ENCODE data around the gene RAPGEF1.

The RAPGEF1 gene

DNA sequence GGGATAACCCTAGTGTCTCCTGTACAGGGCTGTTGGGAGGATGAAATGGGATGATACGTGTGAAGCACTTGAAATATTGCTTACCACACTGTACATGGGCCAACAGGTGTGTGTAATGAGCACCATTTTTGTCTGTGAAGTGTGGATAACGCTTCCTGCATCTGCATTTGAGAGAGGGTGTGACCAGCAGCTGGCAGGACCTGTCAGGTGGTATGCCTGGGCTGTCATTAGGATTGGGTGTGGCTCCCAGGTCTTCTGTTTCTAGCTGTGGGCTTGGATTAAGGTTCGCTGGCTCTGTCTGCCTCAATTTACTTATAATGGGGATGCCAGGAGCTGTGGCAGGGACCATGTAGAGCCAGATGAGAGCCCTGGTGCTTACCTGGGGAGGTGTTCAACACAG is 120.2 kb downstream of the RAPGEF1 start:
- no peak for DNase-seq

DNA sequence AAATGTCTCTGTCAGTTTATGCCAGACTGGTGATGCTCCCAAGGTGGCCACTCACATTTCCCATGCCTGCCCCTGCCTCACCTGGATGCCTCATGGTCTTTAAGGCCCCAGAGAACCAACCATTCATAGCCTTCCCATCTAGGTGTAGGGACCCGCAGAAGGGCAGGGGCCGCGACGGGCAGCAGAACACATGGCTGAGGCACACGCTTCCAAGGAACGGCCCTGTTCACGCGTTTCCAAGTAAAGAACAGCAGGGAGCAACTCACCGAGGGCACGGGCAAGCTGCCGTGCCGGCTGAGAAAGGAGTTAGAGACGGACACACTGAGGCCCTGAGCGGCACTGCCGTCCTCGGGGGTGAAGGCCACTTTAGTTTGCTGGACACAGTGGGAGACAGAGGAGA is 121.1 kb downstream of the RAPGEF1 start:
- DNase-seq: no peak

DNA sequence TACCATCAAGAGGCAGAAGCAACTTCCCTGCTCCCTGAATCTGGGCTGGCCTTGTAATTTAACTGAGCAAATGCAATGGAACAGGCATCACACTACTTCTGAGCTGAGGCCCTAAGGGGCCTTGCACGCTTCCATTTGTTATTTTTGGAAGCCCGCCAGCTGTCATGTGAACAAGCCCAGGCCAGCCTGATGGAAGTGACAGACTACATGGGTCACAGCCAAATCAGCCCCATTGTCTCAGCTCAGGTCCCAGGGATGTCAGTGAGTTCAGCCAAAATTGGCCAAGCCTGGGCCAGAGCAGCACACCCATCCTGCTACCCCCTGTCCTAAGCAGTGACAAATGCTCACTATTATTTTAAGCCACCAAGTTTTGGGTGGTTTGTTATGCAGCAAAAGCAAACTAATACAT is 121.8 kb downstream of the RAPGEF1 start:
- no peak for DNase-seq

DNA sequence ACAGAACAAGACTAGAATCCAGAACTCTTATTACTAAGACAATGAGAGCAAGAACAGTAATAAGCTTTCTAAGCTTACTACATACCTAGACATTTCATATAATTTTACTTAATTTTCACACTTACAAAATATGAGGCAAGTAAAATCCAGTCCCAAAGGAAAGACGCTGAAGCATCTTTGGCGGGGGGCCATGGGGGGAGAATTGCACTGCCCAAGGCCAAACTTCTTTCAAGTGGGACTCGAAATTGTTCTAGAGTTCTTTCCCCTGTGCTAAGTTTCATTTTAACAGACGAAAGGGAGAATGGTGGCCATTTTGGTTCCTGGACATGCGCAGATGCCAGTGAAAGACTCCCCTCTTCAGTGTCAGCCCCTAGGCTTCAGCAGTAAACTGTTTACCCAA is 122.3 kb downstream of the RAPGEF1 start:
- DNase-seq: no peak

DNA sequence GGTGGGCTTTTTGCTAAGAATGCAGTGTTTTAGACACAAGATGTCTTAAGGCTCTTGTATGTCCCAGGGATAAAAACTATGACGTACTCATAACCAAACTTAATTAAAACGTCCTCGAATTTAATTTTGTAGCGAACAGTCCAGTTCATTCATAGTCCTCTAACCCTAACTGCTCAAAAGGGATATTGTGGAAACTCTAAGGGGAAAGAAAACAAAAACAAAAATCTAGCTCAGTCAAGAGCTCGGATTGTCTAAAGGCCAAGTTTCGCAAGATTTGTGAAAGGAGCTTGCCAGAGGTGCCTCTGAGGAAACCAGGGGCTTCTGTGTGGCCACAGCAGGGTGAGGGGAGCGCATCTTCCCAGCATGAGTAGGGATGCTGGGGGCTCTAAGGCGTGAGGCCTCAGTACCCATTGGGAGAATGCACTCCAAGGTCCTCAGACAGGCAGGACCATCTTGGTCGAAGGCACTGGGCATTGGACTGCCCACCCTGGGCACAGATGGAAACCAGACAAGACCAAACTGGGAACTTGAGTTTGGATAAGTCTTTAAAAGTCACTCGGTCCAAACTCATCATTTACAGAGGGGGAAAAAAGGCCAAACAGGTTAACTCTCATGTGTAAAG is 122.8 kb downstream of the RAPGEF1 start:
- no peak for DNase-seq

DNA sequence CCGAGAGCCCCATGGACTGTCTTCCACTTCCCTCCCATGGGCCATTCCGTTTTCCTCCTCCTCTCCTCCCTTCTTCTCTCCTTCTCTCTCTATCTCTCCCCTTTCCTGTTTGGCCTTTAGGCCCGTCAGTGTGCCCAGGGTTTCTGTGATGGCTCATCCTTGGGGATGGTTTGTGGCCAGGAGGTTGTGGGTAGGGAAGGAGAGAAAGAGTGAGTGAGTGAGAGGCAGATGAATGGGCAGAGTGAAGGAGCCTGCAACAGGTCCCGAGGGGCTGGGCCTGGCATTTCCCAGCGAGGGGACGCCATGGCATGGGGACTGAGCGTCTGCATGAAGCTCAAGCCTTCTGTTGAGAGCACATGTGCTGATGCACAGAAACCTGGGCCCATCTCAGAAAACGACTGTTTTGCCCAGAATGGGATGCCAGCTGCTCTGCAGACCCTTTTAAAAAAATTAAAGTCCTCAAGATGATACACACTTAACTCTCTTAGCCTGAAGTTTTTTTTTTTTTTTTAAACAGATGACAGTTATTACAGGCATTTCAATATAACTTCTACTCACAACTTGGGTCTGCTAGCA is 125.4 kb downstream of the RAPGEF1 start:
- no peak for DNase-seq

DNA sequence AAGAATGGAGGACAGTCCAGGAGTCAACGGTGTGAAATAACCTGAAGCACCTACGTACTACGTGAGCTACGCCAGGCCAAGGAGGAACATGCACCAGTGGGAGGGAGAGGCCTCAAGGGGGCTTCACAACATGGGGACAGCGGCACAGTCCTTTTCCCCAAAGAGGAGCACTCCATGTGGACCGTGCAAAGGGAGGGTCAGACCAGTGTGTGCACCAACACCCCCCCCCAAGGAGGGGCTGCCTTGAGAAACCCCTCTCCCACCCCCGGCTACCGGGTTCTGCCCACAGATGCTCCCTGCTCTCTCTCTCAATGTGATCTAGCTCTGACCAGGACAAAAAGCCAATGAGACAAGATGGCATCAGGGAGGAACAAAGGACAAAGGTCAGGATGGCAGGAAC is 126.0 kb downstream of the RAPGEF1 start:
- DNase-seq: no peak

DNA sequence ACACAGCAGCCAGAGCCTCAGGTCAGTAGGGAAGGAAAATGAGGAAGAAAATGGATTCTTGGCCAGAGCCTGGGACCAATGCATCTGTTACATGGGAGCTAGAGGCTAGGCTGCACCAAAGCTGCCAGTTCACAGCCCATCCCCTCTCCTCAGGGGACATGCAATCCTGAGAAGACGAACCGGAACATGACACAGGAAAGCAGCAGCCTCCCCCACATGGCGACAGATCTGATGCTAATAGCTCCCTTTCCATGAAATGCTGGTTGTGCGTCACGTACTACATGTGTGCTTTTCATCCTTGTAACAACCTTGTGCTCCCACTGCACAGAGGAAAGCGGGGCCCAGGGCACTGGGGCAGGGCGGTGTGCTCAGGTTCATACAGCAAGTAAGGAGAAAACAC is 127.0 kb downstream of the RAPGEF1 start:
- no peak for DNase-seq

DNA sequence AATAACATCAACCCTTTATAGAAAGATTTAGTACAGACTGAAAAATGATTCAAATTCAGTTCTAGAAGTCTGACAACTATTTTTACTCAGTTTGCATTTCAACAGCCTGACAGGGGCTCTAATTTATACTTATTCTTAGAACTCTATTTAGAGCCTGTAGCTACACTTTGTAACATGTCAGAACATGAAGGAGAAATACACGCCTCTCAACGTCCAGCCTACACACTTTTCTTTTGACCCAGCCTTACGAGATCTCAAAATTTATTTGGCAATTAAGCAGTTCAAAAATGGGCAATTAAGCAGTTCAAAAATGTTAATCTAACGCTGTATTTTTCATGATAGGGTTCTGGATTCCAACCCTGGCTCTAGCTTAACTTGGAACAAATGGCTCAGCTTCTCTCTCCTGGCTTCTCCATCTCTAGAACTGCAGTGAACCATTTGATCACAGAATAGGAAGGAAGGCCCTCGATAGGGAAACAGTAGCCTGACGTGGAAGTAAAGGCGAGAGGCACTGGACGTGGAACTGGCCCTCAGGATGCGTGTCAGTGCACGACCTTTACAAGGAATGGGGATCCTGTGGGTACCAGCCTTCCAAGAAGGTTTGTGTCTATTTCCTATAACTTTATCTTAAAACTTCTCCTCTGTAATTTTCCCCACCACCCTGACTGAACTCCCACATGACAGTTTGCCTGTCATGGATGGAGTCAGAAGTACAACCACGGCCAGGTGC is 128.1 kb downstream of the RAPGEF1 start:
- no peak for DNase-seq

DNA sequence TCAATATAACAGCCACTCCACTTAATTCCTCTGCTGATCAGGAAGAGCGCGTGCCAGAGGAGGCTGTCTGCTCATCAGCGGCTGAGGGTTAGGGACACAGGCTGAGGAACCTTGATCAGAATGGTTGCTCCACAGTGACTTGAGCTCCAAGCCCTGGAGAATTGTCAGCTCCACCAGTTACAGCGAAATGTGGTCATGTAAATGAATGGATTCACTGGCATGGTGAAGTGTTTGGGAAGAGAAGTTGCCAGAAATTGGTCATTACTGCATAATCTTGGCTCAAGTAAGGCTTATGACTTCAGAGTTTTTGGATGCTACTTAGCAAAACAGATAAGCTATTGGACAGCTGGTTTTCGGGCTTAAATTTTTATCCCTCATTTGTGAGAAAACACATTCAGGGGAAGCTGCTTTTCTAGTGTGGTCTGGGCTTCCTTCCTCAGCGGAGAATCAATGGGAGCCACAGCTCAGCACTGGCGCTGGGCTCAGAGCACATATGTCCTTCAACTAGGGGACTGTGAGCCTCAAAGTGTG is 129.6 kb downstream of the RAPGEF1 start:
- no peak for DNase-seq

DNA sequence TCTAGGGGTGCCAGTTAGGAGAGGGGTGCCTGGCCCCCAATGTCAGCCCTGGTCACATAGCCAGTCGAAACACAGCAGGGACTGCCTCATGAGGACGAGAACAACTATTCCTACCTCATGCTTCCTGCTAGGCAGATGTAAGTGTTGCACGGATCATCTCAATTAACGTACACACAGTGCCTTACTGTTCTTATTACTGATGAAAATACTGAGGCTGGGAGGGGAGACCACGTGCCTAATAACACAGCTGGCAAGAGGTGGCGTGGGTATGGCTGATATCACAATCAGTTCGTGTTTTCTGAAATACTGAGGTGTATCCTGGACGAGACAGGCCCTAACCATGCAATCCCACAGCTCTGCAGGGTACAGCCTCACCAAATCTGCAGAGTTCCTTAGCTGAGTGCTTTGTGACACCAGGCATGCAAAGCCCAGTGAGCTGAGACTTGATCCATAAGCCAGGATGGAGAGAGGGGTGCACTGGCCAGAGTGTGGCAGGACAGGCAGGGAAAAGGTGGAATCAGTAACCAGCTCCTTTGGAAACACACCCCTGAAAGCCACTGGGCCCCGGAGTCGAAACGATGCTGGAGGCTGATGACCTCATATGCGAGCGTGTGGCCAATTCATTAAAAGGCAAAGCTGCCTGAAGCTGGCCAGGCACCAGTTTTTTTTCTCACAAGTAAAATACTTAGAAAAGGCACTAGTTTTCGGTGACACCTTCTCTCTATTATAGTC is 130.6 kb downstream of the RAPGEF1 start:
- DNase-seq: peak; percentile 79

DNA sequence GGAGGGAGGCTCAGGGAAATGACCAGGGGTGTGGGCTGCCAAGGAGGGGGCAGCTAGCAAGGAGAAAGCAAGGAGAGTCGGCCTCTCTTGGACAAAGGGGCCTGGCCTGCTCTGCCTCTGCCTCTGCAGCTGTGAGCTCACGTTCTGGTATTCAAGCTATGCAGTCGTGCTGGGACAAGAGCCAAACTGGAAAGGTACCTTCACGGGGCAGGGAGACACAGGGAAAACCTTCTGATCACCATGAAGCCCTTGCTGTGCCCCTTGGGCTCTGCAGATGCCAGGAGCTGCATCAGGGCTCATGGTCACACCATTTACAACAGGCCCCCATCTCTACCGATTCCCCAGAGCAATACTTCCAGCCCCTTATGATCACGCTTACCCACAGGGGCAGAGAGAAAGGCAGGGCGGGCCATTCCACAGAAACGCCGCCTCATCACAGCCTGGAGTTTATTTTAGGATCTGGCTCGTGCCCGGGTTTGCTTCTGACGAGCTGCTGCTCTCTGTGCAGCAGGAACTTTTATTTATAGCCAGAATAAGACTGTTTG is 131.3 kb downstream of the RAPGEF1 start:
- DNase-seq: peak; percentile 85

DNA sequence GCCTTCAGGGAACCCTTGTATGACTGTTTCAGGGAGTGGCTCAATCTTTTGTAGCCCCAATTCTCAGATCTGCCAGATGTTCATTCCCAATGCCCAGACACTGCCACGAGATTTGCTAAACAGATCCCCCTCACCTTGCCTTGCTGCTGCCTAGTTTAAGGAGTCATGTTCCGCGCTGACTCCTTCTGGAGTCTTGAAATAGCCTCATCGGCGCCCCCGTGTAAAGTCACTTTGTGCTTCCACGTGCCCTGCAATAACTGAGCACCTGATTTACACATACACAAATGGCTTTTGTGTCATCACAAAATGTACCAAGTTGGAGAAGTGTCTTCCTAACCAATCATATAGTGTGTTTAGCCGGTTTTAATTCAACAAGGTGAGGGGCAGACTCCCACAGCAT is 132.3 kb downstream of the RAPGEF1 start:
- no peak for DNase-seq

DNA sequence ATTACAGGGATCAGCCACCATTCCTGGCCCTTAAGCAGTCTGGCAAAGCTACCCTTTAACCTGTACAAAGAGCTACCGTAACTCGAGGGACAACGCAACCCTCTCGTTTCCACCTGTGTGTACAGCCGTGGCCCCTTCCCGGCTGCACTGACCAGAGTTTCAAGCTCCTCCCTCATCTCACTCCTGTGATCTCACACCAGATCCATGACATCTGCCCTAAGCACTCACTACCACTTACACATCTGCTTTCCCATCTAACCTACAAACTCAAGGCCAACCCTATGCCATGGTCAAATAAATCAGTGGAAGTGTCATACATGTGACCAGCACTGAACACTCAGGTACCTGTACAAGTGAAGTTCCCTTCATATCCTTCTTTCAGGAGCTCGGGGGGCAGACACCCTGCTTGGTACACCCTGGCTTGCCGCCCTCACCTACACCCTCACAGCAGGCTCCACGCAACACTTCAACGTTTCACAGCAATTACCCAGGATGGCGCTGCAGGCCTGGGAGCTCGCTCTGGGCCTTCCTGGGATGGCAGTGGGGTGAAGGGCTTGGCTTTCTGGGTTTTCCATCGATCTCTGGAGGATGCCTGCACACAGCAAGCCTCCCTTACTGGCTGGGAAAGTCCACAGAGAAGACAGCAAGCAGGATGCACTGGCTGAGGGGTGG is 132.8 kb downstream of the RAPGEF1 start:
- no peak for DNase-seq

DNA sequence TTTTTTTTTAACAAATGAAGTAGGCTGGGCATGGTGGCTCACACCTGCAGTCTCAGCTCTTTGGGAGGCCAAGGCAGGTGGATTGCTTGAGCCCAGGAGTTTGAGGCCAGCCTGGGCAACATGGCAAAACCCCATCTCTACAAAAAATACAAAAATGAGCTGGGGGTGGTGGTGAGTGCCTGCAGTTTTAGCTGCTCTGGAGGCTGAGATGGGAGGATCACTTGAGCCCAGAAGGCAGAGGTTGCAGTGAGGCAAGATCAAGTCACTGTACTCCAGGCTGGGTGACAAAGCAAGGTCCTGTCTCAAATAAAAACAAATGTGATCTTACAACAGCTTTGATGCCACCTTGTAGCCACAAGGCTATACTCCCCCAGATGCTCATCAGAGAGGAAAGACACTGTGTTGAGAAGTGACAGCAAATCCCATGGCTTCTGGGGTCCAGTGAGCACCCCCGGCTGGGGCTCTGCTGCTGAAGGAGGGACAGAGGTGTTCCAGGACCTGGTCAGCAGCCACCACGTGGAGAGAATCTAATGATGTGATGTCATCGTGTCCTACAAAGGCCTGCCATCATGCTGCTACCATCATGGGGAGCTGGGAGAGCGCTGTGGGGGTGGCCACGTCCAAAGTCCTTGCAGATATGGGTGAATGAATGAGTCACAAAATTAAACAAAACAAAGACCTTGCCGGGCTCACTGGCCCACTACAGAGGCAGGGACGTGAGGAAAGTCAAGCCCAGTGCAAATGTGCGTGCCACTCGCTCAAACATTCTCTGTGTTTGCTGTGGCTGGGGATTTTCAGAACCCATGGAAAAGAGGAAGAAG is 133.9 kb downstream of the RAPGEF1 start:
- DNase-seq: no peak

DNA sequence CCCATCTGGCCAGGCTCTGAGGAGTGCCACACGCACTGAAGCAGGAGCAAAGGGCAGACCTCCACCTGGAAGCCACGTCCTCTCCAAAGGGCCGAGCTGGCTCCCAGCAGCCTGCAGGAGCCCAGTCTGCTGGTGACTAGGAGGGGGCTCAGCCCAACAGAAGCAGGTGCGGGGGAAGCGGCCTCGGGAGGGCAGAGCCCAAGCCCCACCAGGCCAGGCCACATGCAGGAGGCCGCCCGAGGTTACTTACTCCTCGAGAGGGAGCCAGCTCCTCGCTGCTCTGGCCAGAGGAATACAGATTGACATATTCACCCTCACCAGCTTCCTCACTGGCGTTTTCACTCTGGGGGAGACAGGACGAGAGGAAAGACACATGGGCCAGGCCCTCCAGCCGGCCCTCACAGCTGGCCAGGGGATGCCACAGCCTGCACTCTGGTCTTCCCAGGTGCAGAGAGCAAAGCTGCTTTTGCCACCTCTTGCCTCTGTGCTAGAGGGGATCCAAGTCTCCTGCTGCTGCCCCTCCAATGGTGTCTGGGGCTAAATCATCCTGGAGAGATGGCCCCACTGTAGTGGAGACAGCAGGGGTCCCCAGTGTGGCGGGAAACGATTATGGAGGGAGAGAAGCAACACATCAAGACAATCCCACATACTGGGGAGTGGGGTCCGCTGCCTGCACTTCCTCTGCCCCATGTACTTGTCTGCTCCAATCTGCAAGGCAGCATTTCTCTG is 136.0 kb downstream of the RAPGEF1 start:
- no peak for DNase-seq

DNA sequence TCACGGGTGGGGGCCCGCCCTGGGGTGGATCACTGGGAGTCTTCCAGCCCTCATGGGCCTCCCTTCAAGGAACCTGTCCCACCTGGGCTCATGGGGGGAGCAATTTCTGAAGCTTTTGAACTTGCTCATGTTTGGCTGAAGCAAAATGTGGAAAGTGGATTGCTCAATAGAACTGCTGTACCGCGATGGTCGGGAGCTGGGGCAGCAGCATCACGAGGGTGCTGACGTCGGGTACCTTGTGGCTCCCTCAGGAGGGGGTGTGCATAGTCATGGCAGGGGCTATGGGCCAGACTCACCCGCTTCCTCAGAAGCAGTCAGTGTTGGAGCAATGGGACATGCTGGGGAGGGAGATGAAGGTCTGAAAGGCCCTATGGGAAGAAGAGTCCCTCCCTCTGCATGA is 136.7 kb downstream of the RAPGEF1 start:
- DNase-seq: no peak

DNA sequence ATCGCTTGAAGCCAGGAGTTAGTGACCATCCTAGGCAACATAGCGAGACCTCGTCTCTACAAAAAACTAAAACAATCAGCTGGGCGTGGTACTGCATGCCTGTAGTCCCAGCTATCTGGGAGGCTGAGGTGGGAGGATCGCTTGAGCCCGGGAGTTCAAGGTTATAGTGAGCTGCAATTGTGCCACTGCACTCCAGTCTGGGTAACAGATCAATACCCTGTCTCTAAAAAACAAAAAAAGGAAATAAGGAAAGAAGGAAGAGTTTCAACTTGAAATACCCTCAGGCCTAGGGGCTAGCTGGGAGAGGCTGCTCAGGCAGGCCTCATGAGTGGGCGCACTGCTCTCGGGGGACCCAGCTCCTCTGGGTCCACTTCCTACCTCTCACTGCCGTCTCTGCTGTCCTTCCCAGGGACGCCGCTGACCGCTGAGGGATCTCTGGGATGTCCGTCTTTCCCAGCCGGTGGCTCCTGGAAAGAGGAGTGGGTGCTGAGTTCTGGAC is 138.1 kb downstream of the RAPGEF1 start:
- no peak for DNase-seq

DNA sequence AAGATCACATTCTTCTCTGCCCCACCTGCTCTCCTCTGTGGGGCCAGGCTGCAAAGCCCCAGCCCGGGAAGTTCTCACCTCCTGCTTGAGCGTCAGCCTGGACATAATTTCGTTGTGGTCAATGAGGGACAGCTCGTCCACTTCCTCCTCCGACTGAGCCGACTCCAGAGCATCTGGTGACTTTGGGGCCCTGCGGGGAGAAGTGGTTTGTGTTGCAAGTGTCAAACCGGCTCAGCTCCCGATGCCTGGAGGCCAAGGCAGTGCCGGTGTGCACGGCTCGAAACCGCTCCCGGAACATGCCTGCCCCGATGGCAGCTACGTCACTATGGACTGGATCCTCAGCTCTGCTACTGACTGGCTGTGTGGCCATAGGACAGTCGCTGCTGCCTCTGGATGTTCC is 141.8 kb downstream of the RAPGEF1 start:
- no peak for DNase-seq

DNA sequence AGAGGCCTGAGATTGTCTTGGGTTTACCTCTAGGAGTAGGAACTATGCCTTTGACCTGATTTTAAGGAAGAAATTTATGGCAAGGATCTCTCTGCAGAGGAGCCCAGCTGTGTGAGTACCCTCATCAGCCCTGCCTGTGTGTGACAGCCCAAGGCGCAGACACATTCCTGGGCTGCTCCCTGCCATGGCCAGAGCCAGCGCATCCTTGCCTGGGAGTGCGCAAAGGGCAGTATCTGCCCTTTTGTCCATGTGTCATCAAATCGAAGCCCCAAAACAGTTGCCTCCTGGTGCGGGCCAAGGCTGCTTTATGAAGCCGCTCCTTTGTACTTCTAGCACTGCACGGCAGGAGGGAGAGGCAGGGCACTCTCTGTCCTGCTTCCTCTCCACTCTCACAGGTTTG is 142.6 kb downstream of the RAPGEF1 start:
- no peak for DNase-seq

DNA sequence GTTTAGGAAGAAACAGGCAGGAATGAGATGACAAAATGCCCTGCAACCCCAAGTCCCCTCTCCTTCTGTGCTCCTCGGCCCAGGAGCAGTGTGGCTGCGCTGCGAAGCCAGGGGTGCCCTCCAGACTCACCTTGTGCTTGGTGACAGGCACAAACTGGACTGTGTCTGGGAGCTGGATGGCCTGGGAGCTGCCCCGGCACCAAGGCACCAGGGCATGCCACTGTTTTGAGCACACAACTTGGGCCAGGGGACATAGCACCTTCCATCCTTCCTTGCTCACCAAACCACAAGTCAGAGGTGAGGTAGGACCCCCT is 143.5 kb downstream of the RAPGEF1 start:
- no peak for DNase-seq
